ENCODE results near the gene FGF18. TPM values are rescaled to one million over a fixed set of nuclear protein-coding genes. Genes with fewer than 3 reads are reported as not detected.
A peak's percentile ranks its signal among the peaks of the same experiment; 100 is the strongest.

FGF18 gene
- total and polyA plus RNA-seq, 9 of the 15 experiments (the other 6 are each of a cell fraction or from before 2014, with no cell fraction given), result 0.05 to 0.18 (median 0.11) TPM; not detected in 6

DNA sequence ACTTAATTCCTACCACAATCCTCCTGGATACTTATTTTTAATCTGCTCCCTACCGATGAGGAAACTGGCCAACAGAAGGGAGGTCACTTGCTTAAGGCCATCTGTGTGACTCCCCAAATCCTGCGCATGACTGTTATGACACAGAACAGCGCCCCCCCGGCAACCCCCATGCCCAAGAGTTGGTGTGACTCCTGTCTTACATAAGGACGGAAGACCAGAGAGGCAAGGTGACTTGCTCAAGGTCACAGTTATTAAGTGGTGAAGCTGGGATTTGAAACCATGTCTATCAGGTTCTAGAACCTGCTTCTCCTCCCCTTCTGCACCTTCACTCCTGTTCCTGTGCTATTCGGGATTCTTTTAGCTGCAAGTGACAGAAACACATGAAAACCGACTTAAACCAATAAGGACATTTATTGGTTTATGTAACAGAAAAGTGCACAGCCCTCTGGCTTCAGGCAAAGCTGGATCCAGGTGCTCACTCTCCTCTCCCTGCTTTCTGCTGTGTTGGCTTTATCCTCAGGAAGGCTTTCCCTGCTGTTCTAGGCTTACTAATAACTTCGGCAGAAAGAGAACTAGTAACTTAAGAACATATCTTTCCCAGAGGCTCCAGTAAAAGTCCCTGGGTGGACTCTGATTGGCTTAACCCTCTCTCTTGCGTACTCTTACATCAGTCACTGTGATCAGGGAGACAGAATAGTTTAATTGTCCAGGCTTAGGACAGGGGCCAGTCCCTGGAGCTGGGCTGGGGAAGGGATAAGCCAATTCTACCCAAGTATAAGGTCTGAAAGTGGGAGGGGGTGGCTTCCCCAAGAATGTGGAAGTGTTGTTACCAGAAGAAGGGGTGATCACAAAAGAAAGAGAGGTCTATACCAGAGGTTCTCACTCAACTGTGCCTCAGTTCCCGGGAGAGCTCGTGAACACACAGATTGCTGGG, 43.7 kb downstream of the FGF18 start (continued):
- TF ChIP-seq, protein P1, sequence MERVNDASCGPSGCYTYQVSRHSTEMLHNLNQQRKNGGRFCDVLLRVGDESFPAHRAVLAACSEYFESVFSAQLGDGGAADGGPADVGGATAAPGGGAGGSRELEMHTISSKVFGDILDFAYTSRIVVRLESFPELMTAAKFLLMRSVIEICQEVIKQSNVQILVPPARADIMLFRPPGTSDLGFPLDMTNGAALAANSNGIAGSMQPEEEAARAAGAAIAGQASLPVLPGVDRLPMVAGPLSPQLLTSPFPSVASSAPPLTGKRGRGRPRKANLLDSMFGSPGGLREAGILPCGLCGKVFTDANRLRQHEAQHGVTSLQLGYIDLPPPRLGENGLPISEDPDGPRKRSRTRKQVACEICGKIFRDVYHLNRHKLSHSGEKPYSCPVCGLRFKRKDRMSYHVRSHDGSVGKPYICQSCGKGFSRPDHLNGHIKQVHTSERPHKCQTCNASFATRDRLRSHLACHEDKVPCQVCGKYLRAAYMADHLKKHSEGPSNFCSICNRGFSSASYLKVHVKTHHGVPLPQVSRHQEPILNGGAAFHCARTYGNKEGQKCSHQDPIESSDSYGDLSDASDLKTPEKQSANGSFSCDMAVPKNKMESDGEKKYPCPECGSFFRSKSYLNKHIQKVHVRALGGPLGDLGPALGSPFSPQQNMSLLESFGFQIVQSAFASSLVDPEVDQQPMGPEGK (CRISPR knock-in tag; IDR thresholded peaks at IDR 0.05; ENCODE audit: borderline replicate concordance), result no peak
- TF ChIP-seq ZNF766 (CRISPR knock-in tag; conservative IDR thresholded peaks at IDR 0.05), result 0 out of 2 replicates have a peak, but pooled peaks have one; percentile 47
- TF ChIP-seq, protein P2, sequence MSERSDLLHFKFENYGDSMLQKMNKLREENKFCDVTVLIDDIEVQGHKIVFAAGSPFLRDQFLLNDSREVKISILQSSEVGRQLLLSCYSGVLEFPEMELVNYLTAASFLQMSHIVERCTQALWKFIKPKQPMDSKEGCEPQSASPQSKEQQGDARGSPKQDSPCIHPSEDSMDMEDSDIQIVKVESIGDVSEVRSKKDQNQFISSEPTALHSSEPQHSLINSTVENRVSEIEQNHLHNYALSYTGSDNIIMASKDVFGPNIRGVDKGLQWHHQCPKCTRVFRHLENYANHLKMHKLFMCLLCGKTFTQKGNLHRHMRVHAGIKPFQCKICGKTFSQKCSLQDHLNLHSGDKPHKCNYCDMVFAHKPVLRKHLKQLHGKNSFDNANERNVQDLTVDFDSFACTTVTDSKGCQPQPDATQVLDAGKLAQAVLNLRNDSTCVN (CRISPR knock-in tag; IDR thresholded peaks at IDR 0.05), result no peak

DNA sequence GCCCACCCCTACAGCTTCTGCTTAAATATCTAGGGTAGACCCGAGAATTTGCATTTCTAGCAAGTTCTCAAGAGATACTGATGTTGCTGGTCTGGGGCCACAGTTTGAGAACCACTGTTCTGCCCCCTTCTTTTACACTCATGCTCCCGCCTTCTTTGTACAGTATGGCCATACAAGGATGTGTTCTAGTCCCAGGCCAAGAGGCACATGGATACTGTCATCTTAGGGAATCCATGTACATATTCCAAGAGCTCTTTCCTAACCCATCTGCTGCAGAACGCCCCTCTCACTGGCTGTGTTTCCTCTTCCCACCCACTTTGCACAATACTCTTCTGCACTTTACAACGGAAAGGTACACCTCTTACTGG, 44.4 kb downstream of the FGF18 start:
- Histone ChIP-seq H3K27ac (ENCODE audit: extremely low read depth, low read depth, low read length) (no peak overlapping the region), H3K4me1 (replicated peaks in 1 of 2; ENCODE audit: control insufficient read depth in 2 of 2, insufficient read depth in 2 of 2, low read length in 2 of 2) (peaks cover 2 to 9% of the 10 kb centered on the region in 2 experiments; a peak in 2 of 5 replicates), H3K36me3 (ENCODE audit: control insufficient read depth, insufficient read depth, low read length) (no peaks in the 10 kb centered on the region), H3K9me3 (replicated peaks; ENCODE audit: control insufficient read depth, insufficient read depth, low read depth, low read length) (no peaks in the 10 kb centered on the region), H3K4me3 (no peak overlapping the region), H3K27me3 (ENCODE audit: control insufficient read depth in 2 of 2, insufficient read depth in 2 of 2, low read length in 2 of 2) (peaks cover 16 to 50% of the 10 kb centered on the region in 2 experiments; a peak in 4 of 5 replicates), H2AFZ (ENCODE audit: low read depth, low read length) (no peak overlapping the region), H3K79me2 (ENCODE audit: control insufficient read depth, insufficient read depth, low read length) (no peaks in the 10 kb centered on the region), H3K9ac (ENCODE audit: insufficient read depth in 1 of 2, low read depth in 2 of 2, low read length in 2 of 2) (no peak overlapping the region), H3K4me2 (ENCODE audit: insufficient read depth, low read length) (no peak overlapping the region), H4K20me1 (replicated peaks; ENCODE audit: control insufficient read depth, insufficient read depth, low read length) (no peaks in the 10 kb centered on the region), H3K9me1 (ENCODE audit: control insufficient read depth, insufficient read depth, low read length) (no peaks in the 10 kb centered on the region)
- ChIA-PET POLR2A (interaction anchor here (0.6 to 1.8 kb wide), 3 partner anchors 10 to 21 kb away, joined by 3 to 5 read pairs (median 4); no protein-coding TSS in a partner anchor), CTCF (ENCODE audit: low intra/inter-chr PET ratio) (no interaction called here)
- 20% methylated on average over 4 of the region's 4 CpGs for WGBS (ENCODE audit: insufficient coverage, low coverage, missing lambda C conversion rate)
- ATAC-seq, result peak; percentile 30
- DNase-seq (ENCODE audit: extremely low read depth in 1 of 4, low spot score in 3 of 4), result no peak
- intact Hi-C loops (cut with micrococcal nuclease) (no loop called here), in situ Hi-C loops (cut with MboI) (no loop called here)
- no peak for FAIRE-seq
- BruUV-seq (replicated peaks), result no TSS peak
- no peak for TF ChIP-seq HNRNPL (IDR thresholded peaks at IDR 0.05; ENCODE audit: low read depth, low read length)
- no peak for TF ChIP-seq SREBF1 (IDR thresholded peaks at IDR 0.05; ENCODE audit: borderline replicate concordance, low read depth, low read length)
- TF ChIP-seq POLR3A (IDR thresholded peaks at IDR 0.05; ENCODE audit: borderline replicate concordance, extremely low read depth, insufficient read depth, insufficient read length), result no peak
- 0 out of 2 replicates have a peak, but pooled peaks have one; percentile 45 for TF ChIP-seq ZNF766 (CRISPR knock-in tag; conservative IDR thresholded peaks at IDR 0.05)
- no peak for TF ChIP-seq ILF3 (IDR thresholded peaks at IDR 0.05; ENCODE audit: borderline replicate concordance)
- no peak for TF ChIP-seq NONO (IDR thresholded peaks at IDR 0.05; ENCODE audit: low read depth in 2 of 2, low read length in 1 of 2)
- no peak for TF ChIP-seq SMAD3 (CRISPR knock-in tag; conservative IDR thresholded peaks at IDR 0.05)
- no peak for TF ChIP-seq HDGF (IDR thresholded peaks at IDR 0.05)
- TF ChIP-seq HEY1 (CRISPR knock-in tag; IDR thresholded peaks at IDR 0.05; ENCODE audit: borderline replicate concordance), result no peak
- no peak for TF ChIP-seq MEF2D (tag; conservative IDR thresholded peaks at IDR 0.05; ENCODE audit: low read depth)
- TF ChIP-seq ZNF175 (CRISPR knock-in tag; IDR thresholded peaks at IDR 0.05; ENCODE audit: low read depth), result peak; percentile 88
- TF ChIP-seq ZNF584 (CRISPR knock-in tag; IDR thresholded peaks at IDR 0.05; ENCODE audit: low read depth), result 0 out of 2 replicates have a peak, but pooled peaks have one; percentile 74
- no peak for TF ChIP-seq TAF7 (tag; IDR thresholded peaks at IDR 0.05)
